ENCODE data around the gene PEMT.

PEMT gene

GRCh38 chr17:17628388-17629008 lies 37.0 kb upstream of the PEMT start:
- peak; percentile 56 for DNase-seq (ENCODE audit: low read depth)
- peak overlapping the region; percentile 45 for H3K4me3 ChIP-seq (ENCODE audit: low read depth, low read length)
- TF ChIP-seq CTCF (IDR thresholded peaks at IDR 0.05; ENCODE audit: insufficient read depth, low read depth, low read length, missing control alignments): no peak

GRCh38 chr17:17626840-17627239 lies 35.3 kb upstream of the PEMT start:
- no peak for TF ChIP-seq CTCF (IDR thresholded peaks at IDR 0.05; ENCODE audit: insufficient read depth, low read depth, low read length, missing control alignments)
- no peak overlapping the region for H3K4me3 ChIP-seq (ENCODE audit: low read depth, low read length)
- no peak for DNase-seq (ENCODE audit: low read depth)

DNA sequence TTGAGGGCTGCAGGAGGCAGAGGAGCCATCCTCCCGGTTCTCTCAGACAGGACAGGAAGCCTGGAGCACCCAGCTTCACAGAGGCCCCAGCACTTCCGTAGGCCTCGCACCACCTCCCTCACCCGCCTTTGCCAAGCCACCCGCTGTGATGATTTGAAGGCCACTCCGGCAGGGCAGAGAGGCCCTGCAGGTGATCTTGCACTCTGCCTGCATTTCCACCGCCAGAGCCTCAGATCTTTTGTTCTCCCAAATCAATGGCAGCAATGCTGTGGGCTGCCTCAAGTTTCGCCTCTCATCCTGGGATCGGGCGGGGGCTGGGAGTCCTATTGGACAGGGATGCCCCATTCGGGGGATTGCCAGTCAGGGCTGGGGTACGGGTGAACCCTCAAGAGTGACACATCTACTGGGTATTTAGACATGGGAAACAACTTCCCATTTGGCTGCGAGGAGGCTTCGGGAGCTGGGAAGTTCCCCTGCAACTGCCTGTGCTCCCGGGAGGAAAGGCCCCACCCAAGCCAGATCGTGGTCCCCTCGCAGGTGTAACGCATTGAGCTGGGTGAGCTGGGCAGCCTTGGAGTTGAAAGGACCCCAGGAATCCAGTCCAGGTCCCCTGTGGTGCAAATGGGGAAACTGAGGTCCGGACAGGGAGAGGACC lies 34.8 kb upstream of the PEMT start:
- no peak for TF ChIP-seq CTCF (IDR thresholded peaks at IDR 0.05; ENCODE audit: insufficient read depth, low read depth, low read length, missing control alignments)
- no peak for DNase-seq (ENCODE audit: low read depth)
- no peak overlapping the region for H3K4me3 ChIP-seq (ENCODE audit: low read depth, low read length)

- no peak for DNase-seq (ENCODE audit: low read depth)
- TF ChIP-seq CTCF (IDR thresholded peaks at IDR 0.05; ENCODE audit: insufficient read depth, low read depth, low read length, missing control alignments): no peak
Observed at GRCh38 chr17:17624741-17625140, 33.2 kb upstream of the PEMT start.

GRCh38 chr17:17623904-17624303 lies 32.4 kb upstream of the PEMT start:
- no peak for TF ChIP-seq CTCF (IDR thresholded peaks at IDR 0.05; ENCODE audit: insufficient read depth, low read depth, low read length, missing control alignments)
- no peak for DNase-seq (ENCODE audit: low read depth)
- H3K4me3 ChIP-seq (ENCODE audit: low read depth, low read length): no peak overlapping the region

More at GRCh38 chr17:17624741-17625140, 33.2 kb upstream of the PEMT start:
- no peak overlapping the region for H3K4me3 ChIP-seq (ENCODE audit: low read depth, low read length)

- DNase-seq (ENCODE audit: low read depth): no peak
- no peak for TF ChIP-seq CTCF (IDR thresholded peaks at IDR 0.05; ENCODE audit: insufficient read depth, low read depth, low read length, missing control alignments)
Observed at GRCh38 chr17:17621254-17621653, 29.7 kb upstream of the PEMT start.

DNA sequence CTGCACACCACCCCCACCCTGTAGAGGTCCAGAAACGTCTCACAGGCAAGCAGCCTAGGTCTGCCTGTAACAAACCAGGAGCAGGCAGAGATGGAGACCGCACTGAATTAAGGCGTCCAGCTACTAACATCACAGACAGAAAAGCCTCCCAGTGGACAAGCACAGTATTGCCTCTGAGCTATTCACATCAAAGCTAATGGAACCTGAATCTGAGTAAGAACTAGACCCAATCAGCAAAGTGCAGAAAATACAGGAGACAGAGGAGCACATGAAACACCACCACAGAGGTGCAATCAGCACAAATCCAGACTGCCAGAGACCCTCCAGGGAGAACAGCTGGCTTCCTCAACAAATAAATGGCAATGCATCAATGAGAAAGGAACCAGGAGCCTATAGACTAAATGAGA lies 22.2 kb upstream of the PEMT start:
- peak; percentile 77 for TF ChIP-seq CTCF (IDR thresholded peaks at IDR 0.05; ENCODE audit: insufficient read depth, low read depth, low read length, missing control alignments)
- peak; percentile 76 for DNase-seq (ENCODE audit: low read depth)
- no peak overlapping the region for H3K4me3 ChIP-seq (ENCODE audit: low read depth, low read length)

More at GRCh38 chr17:17621254-17621653, 29.7 kb upstream of the PEMT start:
- H3K4me3 ChIP-seq (ENCODE audit: low read depth, low read length): no peak overlapping the region

Measured in GM12865 (cell line).